ENCODE results near the gene FGF16. TPM values are rescaled to one million over a fixed set of nuclear protein-coding genes. Genes with fewer than 3 reads are reported as not detected.

Gene FGF16
- total and polyA plus RNA-seq, 2 of the 8 experiments (the other 6 are each of a cell fraction or from before 2014, with no cell fraction given) = 0.50 to 1.4 TPM

DNA sequence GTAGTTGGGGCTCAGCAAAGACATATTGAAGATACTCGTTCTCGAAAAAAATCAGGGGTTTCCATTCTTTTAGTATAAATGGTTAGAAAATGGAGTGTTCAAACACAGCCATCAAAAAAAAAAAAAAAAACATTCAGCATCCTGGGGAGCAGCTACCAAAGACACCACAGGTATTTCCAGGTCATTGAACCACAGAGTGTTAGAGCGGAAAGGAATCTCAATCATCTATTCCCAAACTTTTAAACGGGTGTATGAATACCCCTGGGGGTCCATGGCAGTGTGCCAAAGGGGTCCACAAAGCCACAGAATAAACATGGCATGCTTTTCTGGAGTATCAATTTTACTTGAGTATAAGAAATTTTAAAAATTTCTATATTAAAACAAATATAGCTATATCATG, 6.9 kb upstream of the FGF16 start:
- H2AK5ac ChIP-seq (ENCODE audit: low read depth, low read length) = no peak overlapping the region
- H2AFZ ChIP-seq (ENCODE audit: low read length) = no peak overlapping the region
- no peak overlapping the region for H2BK5ac ChIP-seq (ENCODE audit: low read depth, low read length)
- no peak overlapping the region for H4K8ac ChIP-seq (ENCODE audit: extremely low read depth, insufficient read depth, low read length)
- H3K23me2 ChIP-seq (ENCODE audit: low read depth, low read length) = no peaks in the 10 kb centered on the region
- no peak overlapping the region for H3K18ac ChIP-seq (ENCODE audit: extremely low read depth, low read length)
- H4K91ac ChIP-seq (replicated peaks; ENCODE audit: insufficient read length, low read length) = no peak overlapping the region
- no peak overlapping the region for H3K9ac ChIP-seq (replicated peaks in 1 of 4; ENCODE audit: extremely low read depth in 1 of 4, low read depth in 3 of 4, low read length in 3 of 4)
- H3K27ac ChIP-seq (ENCODE audit: low read depth, low read length) = no peak overlapping the region
- H3K9me3 ChIP-seq (ENCODE audit: insufficient read depth in 2 of 2, low read depth in 1 of 2, low read length in 1 of 2) = no peaks in the 10 kb centered on the region
- H3K79me2 ChIP-seq (ENCODE audit: control insufficient read depth in 1 of 2, insufficient read depth in 2 of 2, low read length in 2 of 2) = no peaks in the 10 kb centered on the region
- H4K5ac ChIP-seq (ENCODE audit: insufficient read length, low read depth, low read length) = no peak overlapping the region
- H3K36me3 ChIP-seq (ENCODE audit: control insufficient read depth in 2 of 4, insufficient read depth in 4 of 4, low read length in 3 of 4) = no peaks in the 10 kb centered on the region
- ChIA-PET POLR2A (ENCODE audit: partially characterized antibody) (no interaction called here), CTCF (ENCODE audit: partially characterized antibody) (interaction anchor here (0.6 kb wide), 1 partner anchor 9 kb away, joined by 4 read pairs; no protein-coding TSS in a partner anchor)
- H3K4me1 ChIP-seq (replicated peaks in 1 of 4; ENCODE audit: control insufficient read depth in 3 of 4, insufficient read depth in 4 of 4, low read length in 3 of 4) = no peaks in the 10 kb centered on the region
- no peak overlapping the region for H3K14ac ChIP-seq (ENCODE audit: insufficient read length)
- WGBS, 2 experiments (ENCODE audit: extremely low coverage in 1 of 2, insufficient coverage in 1 of 2, insufficient read length in 1 of 2, insufficient replicate concordance in 2 of 2, low coverage in 1 of 2, low lambda C conversion rate in 2 of 2, missing lambda C conversion rate in 1 of 2) = 54% methylated on average over 4 of the region's 4 CpGs; no CpG with 5 or more reads in 1 of the 2 experiments
- DNase-seq (ENCODE audit: low read depth in 1 of 2, low spot score in 2 of 2) (no peak), FAIRE-seq (no peak)
- H2BK120ac ChIP-seq (replicated peaks; ENCODE audit: low read depth, low read length) = no peak overlapping the region
- H4K20me1 ChIP-seq (replicated peaks in 1 of 2; ENCODE audit: control insufficient read depth in 1 of 2, insufficient read depth in 2 of 2, low read length in 2 of 2) = no peaks in the 10 kb centered on the region
- no peak overlapping the region for H3K4me3 ChIP-seq (ENCODE audit: extremely low read depth in 1 of 4, insufficient read depth in 2 of 4, low read depth in 3 of 4, low read length in 4 of 4)
- no peak overlapping the region for H2BK15ac ChIP-seq (ENCODE audit: low read length)
- no peak overlapping the region for H3K56ac ChIP-seq (replicated peaks; ENCODE audit: insufficient read length, low read depth, low read length)
- no peaks in the 10 kb centered on the region for H3K79me1 ChIP-seq (ENCODE audit: low read depth, low read length)
- H2BK12ac ChIP-seq (ENCODE audit: low read depth, low read length) = no peak overlapping the region
- 0 out of 7 replicates have a peak, but pooled peaks cover 0 to 3% (median 0%) of the 10 kb centered on the region in 4 experiments for H3K27me3 ChIP-seq (replicated peaks in 1 of 4; ENCODE audit: control insufficient read depth in 3 of 4, extremely low read depth in 1 of 4, insufficient read depth in 3 of 4, low read length in 3 of 4)
- H2BK20ac ChIP-seq (ENCODE audit: low read length) = no peak overlapping the region
- H3K23ac ChIP-seq (ENCODE audit: insufficient read length) = no peak overlapping the region
- no peak overlapping the region for H3K4me2 ChIP-seq (ENCODE audit: insufficient read depth in 1 of 2, low read depth in 2 of 2, low read length in 2 of 2)
- H3K4ac ChIP-seq (replicated peaks; ENCODE audit: insufficient read length, low read depth, low read length) = no peak overlapping the region
- TF ChIP-seq CEBPB (IDR thresholded peaks at IDR 0.05; ENCODE audit: low read depth, low read length) (no peak), EZH2 (IDR thresholded peaks at IDR 0.05; ENCODE audit: low read depth, low read length, severe bottlenecking) (no peak), BACH1 (IDR thresholded peaks at IDR 0.05; ENCODE audit: low read length) (no peak), TAF1 (IDR thresholded peaks at IDR 0.05; ENCODE audit: low read depth, low read length) (no peak), PHF8 (conservative IDR thresholded peaks at IDR 0.05; ENCODE audit: low read depth, low read length) (no peak), CBX5 (IDR thresholded peaks at IDR 0.05; ENCODE audit: low read depth, low read length) (no peak), RAD21 (IDR thresholded peaks at IDR 0.05 in 1 of 2, conservative IDR thresholded peaks at IDR 0.05 in 1 of 2; ENCODE audit: low read depth in 2 of 2, low read length in 2 of 2) (no peak), TEAD4 (IDR thresholded peaks at IDR 0.05; ENCODE audit: low read depth, low read length) (no peak), RXRA (IDR thresholded peaks at IDR 0.05; ENCODE audit: insufficient read depth, low read depth, low read length) (no peak), CHD2 (IDR thresholded peaks at IDR 0.05; ENCODE audit: low read length) (no peak), BCL11A (IDR thresholded peaks at IDR 0.05; ENCODE audit: low read depth in 2 of 2, low read length in 2 of 2) (no peak), SIX5 (IDR thresholded peaks at IDR 0.05; ENCODE audit: low read depth, low read length) (no peak)
- TF ChIP-seq, protein P1, sequence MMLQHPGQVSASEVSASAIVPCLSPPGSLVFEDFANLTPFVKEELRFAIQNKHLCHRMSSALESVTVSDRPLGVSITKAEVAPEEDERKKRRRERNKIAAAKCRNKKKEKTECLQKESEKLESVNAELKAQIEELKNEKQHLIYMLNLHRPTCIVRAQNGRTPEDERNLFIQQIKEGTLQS (IDR thresholded peaks at IDR 0.05; ENCODE audit: insufficient read depth, low read depth, low read length) = no peak
- TF ChIP-seq, protein P2, sequence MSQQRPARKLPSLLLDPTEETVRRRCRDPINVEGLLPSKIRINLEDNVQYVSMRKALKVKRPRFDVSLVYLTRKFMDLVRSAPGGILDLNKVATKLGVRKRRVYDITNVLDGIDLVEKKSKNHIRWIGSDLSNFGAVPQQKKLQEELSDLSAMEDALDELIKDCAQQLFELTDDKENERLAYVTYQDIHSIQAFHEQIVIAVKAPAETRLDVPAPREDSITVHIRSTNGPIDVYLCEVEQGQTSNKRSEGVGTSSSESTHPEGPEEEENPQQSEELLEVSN (IDR thresholded peaks at IDR 0.05) = no peak
